ENCODE results near the gene CCND3. TPM values are rescaled to one million over a fixed set of nuclear protein-coding genes. Genes with fewer than 3 reads are reported as not detected.

Gene CCND3
- polyA plus RNA-seq, 2 of the 4 experiments (the other 2 are of a cell fraction), result 112 to 228 TPM

GRCh38 chr6:41929924-41930323 is 11.7 kb downstream of the CCND3 start:
- FAIRE-seq (no peak), ATAC-seq (no peak), DNase-seq (ENCODE audit: low read depth in 1 of 2, low spot score in 1 of 2) (no peak)
- 91% methylated on average over 3 of the region's 6 CpGs for WGBS (ENCODE audit: missing lambda C conversion rate)
- H3K4me3 ChIP-seq, result no peak overlapping the region
- TF ChIP-seq ZSCAN20 (CRISPR knock-in tag; IDR thresholded peaks at IDR 0.05) (no peak), CTCF (IDR thresholded peaks at IDR 0.05) (no peak), TFCP2L1 (CRISPR knock-in tag; IDR thresholded peaks at IDR 0.05) (no peak), HOXB13 (CRISPR knock-in tag; IDR thresholded peaks at IDR 0.05; ENCODE audit: low read depth) (no peak), RFX5 (IDR thresholded peaks at IDR 0.05) (no peak), HOXB5 (CRISPR knock-in tag; IDR thresholded peaks at IDR 0.05) (no peak), EP300 (IDR thresholded peaks at IDR 0.05) (no peak), USF2 (IDR thresholded peaks at IDR 0.05) (no peak), CHD4 (IDR thresholded peaks at IDR 0.05; ENCODE audit: borderline replicate concordance) (no peak), POLR2A (IDR thresholded peaks at IDR 0.05; ENCODE audit: low read length) (no peak), PBX3 (IDR thresholded peaks at IDR 0.05) (no peak)
- ChIA-PET POLR2A (interaction anchor here (1.0 kb wide), 1 partner anchor 9 kb away, joined by 3 read pairs; the partner anchor contains the start of genes BYSL and MED20), CTCF (interaction anchor here (0.8 to 18.6 kb wide), 7 partner anchors 4 to 143 kb away, joined by 3 to 191 read pairs (median 9); partner anchors contain the start of genes BYSL, CCND3, MED20 and TAF8)
- no peak overlapping the region for H3K27ac ChIP-seq
- no peak overlapping the region for H3K4me2 ChIP-seq
- H3K4me1 ChIP-seq, result peaks cover 19% of the 10 kb centered on the region
- no peaks in the 10 kb centered on the region for H3K9me3 ChIP-seq

- ATAC-seq (no peak), FAIRE-seq (no peak), DNase-seq (ENCODE audit: low read depth in 1 of 2, low spot score in 1 of 2) (no peak)
- 93% methylated on average over 6 of the region's 6 CpGs for WGBS (ENCODE audit: missing lambda C conversion rate)
- TF ChIP-seq RNF2 (IDR thresholded peaks at IDR 0.05; ENCODE audit: borderline replicate concordance, low read depth), result no peak
- no peak for TF ChIP-seq FOXS1 (CRISPR knock-in tag; IDR thresholded peaks at IDR 0.05)
- TF ChIP-seq ZFP36 (IDR thresholded peaks at IDR 0.05; ENCODE audit: borderline replicate concordance, partially characterized antibody), result no peak
- no peak for TF ChIP-seq ZNF302 (CRISPR knock-in tag; IDR thresholded peaks at IDR 0.05)
- no peak for TF ChIP-seq TFCP2L1 (CRISPR knock-in tag; IDR thresholded peaks at IDR 0.05)
- no peak for TF ChIP-seq HMGXB4 (CRISPR knock-in tag; IDR thresholded peaks at IDR 0.05; ENCODE audit: borderline replicate concordance)
- no peak overlapping the region for H3K27ac ChIP-seq
- no peak overlapping the region for H3K4me2 ChIP-seq
- H3K9me3 ChIP-seq, result no peaks in the 10 kb centered on the region
- ChIA-PET POLR2A (no interaction called here), CTCF (interaction anchor here (0.6 to 18.6 kb wide), 5 partner anchors 10 to 177 kb away, joined by 3 to 191 read pairs (median 4); partner anchors contain the start of genes CCND3 and TAF8)
- peaks cover 23% of the 10 kb centered on the region for H3K4me1 ChIP-seq
- H3K4me3 ChIP-seq, result no peak overlapping the region
These were observed 14.4 kb downstream of the CCND3 start for GRCh38 chr6:41927253-41927652.

- ChIA-PET POLR2A (no interaction called here), CTCF (interaction anchor here (0.6 to 12.6 kb wide), 8 partner anchors 10 to 135 kb away, joined by 3 to 189 read pairs (median 7); partner anchors contain the start of genes CCND3 and TOMM6)
- TF ChIP-seq HOXB13 (CRISPR knock-in tag; IDR thresholded peaks at IDR 0.05; ENCODE audit: low read depth), result no peak
- no peak for TF ChIP-seq RAD21 (conservative IDR thresholded peaks at IDR 0.05 in 1 of 2, IDR thresholded peaks at IDR 0.05 in 1 of 2)
- no peak for TF ChIP-seq E2F6 (IDR thresholded peaks at IDR 0.05; ENCODE audit: borderline replicate concordance, low read depth)
- TF ChIP-seq MYC (IDR thresholded peaks at IDR 0.05; ENCODE audit: borderline replicate concordance, low read length), result no peak
- TF ChIP-seq SMC3 (IDR thresholded peaks at IDR 0.05), result no peak
- no peak for TF ChIP-seq MAFK (IDR thresholded peaks at IDR 0.05; ENCODE audit: partially characterized antibody)
- no peak for TF ChIP-seq CTCF (IDR thresholded peaks at IDR 0.05)
- TF ChIP-seq GATA3 (IDR thresholded peaks at IDR 0.05; ENCODE audit: borderline replicate concordance), result no peak
- TF ChIP-seq RCOR1 (IDR thresholded peaks at IDR 0.05; ENCODE audit: low read depth, low read length), result no peak
- TF ChIP-seq EHF (CRISPR knock-in tag; IDR thresholded peaks at IDR 0.05), result no peak
- TF ChIP-seq CEBPB (IDR thresholded peaks at IDR 0.05), result no peak
- no peak for TF ChIP-seq JUN (IDR thresholded peaks at IDR 0.05)
- no peak for TF ChIP-seq POLR2A (IDR thresholded peaks at IDR 0.05; ENCODE audit: low read length)
These were observed 19.5 kb downstream of the CCND3 start for GRCh38 chr6:41922154-41922553.

More at GRCh38 chr6:41922154-41922553, 19.5 kb downstream of the CCND3 start:
- no peak for DNase-seq (ENCODE audit: low read depth in 1 of 2, low spot score in 1 of 2)
- 2% methylated on average over 7 of the region's 7 CpGs for WGBS (ENCODE audit: missing lambda C conversion rate)
- Histone ChIP-seq H3K27ac (peak overlapping the region; percentile 99), H3K4me2 (peak overlapping the region; percentile 79), H3K9me3 (no peaks in the 10 kb centered on the region), H3K4me1 (peaks cover 41% of the 10 kb centered on the region), H3K4me3 (peak overlapping the region; percentile 80)
- no peak for FAIRE-seq
- ATAC-seq, result no peak

All from A549 (cell line).